HG03354 (cell line): Measurements from ENCODE around the gene HSD17B8.

Experiments used
- ATAC-seq: cut with Tn5 transposase; IDR thresholded peaks from one replicate; pipeline ENCODE4 v1.9.1; 2021; ENCODE audit warnings: mild to moderate bottlenecking; ENCODE audit not compliant: unreplicated experiment, poor library complexity, severe bottlenecking

Gene HSD17B8

GRCh38 chr6:33235221-33235634 is 30.8 kb downstream of the HSD17B8 start:
- ATAC-seq: no peak

GRCh38 chr6:33236328-33236727 is 31.9 kb downstream of the HSD17B8 start:
- ATAC-seq: no peak

- no peak for ATAC-seq
These were observed 32.4 kb downstream of the HSD17B8 start for GRCh38 chr6:33236852-33237251.

- no peak for ATAC-seq
These were observed 33.3 kb downstream of the HSD17B8 start for GRCh38 chr6:33237741-33238140.

- no peak for ATAC-seq
These were observed 37.5 kb downstream of the HSD17B8 start for GRCh38 chr6:33241968-33242367.

- no peak for ATAC-seq
These were observed 39.0 kb downstream of the HSD17B8 start for GRCh38 chr6:33243476-33243875.

GRCh38 chr6:33247977-33248642 is 43.7 kb downstream of the HSD17B8 start:
- ATAC-seq: peak; percentile 50

GRCh38 chr6:33248643-33248931 is 44.1 kb downstream of the HSD17B8 start:
- ATAC-seq: no peak

- peak; percentile 90 for ATAC-seq
These were observed 44.7 kb downstream of the HSD17B8 start for GRCh38 chr6:33248932-33249731.

GRCh38 chr6:33249732-33250630 is 45.5 kb downstream of the HSD17B8 start:
- no peak for ATAC-seq

GRCh38 chr6:33250731-33251130 is 46.3 kb downstream of the HSD17B8 start:
- no peak for ATAC-seq

- ATAC-seq: no peak
These were observed 47.0 kb downstream of the HSD17B8 start for GRCh38 chr6:33251395-33252012.

- ATAC-seq: no peak
These were observed 48.3 kb downstream of the HSD17B8 start for GRCh38 chr6:33252759-33253158.

- ATAC-seq: no peak
These were observed 50.1 kb downstream of the HSD17B8 start for GRCh38 chr6:33254591-33254990.
